ENCODE measurements around the gene XIRP2.

The XIRP2 gene

DNA sequence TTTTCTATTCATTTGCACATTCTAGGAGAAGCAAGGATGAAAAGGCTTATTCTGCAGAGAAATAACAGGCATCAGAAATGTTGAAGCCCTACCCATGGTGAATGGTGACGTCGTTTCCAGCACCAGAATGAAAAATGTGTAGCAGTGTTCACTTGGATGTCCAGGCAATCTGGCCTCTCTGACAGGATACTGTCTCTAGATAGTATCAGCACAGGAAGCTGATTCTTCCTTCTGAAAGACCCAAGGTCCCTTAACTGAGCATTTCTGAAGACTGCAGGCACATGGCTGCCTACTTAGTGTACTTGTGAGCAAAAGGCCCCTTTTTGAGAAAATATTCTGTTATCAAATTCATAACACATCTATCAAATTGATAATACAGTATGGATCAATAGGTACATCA, 234.1 kb downstream of the XIRP2 start:
- H3K4me3 ChIP-seq (ENCODE audit: low read length): no peak overlapping the region
- DNase-seq (ENCODE audit: low read depth, low spot score): no peak

DNA sequence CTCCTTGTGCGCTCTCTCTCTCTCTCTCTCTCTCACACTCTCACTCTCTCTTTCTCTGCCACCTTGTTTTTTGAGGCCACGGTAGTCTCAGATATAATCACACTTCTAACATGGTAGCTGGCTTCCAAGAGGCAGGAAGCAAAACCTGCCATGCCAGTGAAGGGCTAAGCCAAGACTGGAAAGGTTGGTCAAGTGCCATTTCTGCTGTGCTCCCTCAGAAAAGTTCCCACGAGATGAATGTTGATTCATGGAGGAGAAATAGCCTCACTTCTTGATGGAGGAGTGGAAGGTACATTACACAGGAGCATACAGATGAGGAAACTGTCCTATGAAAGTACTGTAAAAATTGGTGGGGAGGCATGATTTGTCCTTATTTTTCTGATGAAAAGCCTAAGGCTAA, 237.9 kb downstream of the XIRP2 start:
- no peak for DNase-seq (ENCODE audit: low read depth, low spot score)
- no peak overlapping the region for H3K4me3 ChIP-seq (ENCODE audit: low read length)

GRCh38 chr2:167127135-167127534, 238.9 kb downstream of the XIRP2 start:
- H3K4me3 ChIP-seq (ENCODE audit: low read length): no peak overlapping the region
- DNase-seq (ENCODE audit: low read depth, low spot score): peak; percentile 57

GRCh38 chr2:167128130-167128529, 239.8 kb downstream of the XIRP2 start:
- DNase-seq (ENCODE audit: low read depth, low spot score): no peak
- H3K4me3 ChIP-seq (ENCODE audit: low read length): no peak overlapping the region

- no peak for DNase-seq (ENCODE audit: low read depth, low spot score)
- no peak overlapping the region for H3K4me3 ChIP-seq (ENCODE audit: low read length)
Observed at GRCh38 chr2:167132066-167132465, 243.8 kb downstream of the XIRP2 start.

GRCh38 chr2:167132906-167133555, 244.8 kb downstream of the XIRP2 start:
- H3K4me3 ChIP-seq (ENCODE audit: low read length): no peak overlapping the region
- peak; percentile 34 for DNase-seq (ENCODE audit: low read depth, low spot score)

- H3K4me3 ChIP-seq (ENCODE audit: low read length): no peak overlapping the region
- no peak for DNase-seq (ENCODE audit: low read depth, low spot score)
Observed at GRCh38 chr2:167133614-167134013, 245.3 kb downstream of the XIRP2 start.

- no peak for DNase-seq (ENCODE audit: low read depth, low spot score)
- no peak overlapping the region for H3K4me3 ChIP-seq (ENCODE audit: low read length)
Observed at GRCh38 chr2:167134381-167135072, 246.2 kb downstream of the XIRP2 start.

DNA sequence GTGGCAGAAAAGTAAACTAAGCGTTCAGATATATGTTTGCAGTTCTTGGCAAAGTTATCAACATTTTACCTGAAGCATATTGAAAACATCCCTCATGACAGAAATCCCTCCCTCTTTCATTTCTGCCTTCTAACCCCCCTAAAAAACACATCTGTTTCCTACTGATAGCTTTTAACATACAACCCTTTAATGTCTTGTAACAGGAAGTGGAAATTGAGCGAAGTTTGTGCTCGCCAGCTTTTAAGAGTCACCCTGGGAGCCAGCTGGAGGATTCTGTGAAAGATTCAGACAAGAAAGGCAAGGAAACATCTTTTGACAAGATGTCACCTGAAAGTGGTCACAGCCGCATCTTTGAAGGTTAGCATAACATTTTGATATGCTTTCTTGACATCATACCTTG, 247.4 kb downstream of the XIRP2 start:
- H3K4me3 ChIP-seq (ENCODE audit: low read length): no peak overlapping the region
- DNase-seq (ENCODE audit: low read depth, low spot score): peak; percentile 98

- no peak for DNase-seq (ENCODE audit: low read depth, low spot score)
- no peak overlapping the region for H3K4me3 ChIP-seq (ENCODE audit: low read length)
Observed at GRCh38 chr2:167136879-167137596, 248.8 kb downstream of the XIRP2 start.

- H3K4me3 ChIP-seq (ENCODE audit: low read length): no peak overlapping the region
- DNase-seq (ENCODE audit: low read depth, low spot score): no peak
Observed at GRCh38 chr2:167140330-167140729, 252.1 kb downstream of the XIRP2 start.

- no peak overlapping the region for H3K4me3 ChIP-seq (ENCODE audit: low read length)
- no peak for DNase-seq (ENCODE audit: low read depth, low spot score)
Observed at GRCh38 chr2:167140767-167141166, 252.5 kb downstream of the XIRP2 start.

DNA sequence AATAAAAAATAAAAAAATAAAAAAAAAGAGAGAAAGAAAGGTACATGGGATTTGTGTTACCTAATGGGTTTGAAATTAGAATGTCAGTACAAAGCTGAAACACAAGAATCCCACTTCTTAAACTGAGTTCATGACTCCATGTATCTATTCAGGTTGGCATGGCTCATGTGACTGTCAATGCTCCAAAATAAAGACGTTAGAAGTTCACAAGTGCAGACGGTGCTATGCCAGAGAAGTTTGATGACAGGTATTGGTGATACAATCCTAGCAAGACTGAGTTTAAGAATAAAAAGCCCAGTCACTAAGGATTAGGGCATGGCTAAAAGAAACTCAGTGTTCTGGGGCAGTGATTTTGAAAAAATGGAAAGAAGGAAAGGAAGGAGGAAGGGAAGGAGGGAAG, 254.3 kb downstream of the XIRP2 start:
- no peak overlapping the region for H3K4me3 ChIP-seq (ENCODE audit: low read length)
- DNase-seq (ENCODE audit: low read depth, low spot score): no peak

DNA sequence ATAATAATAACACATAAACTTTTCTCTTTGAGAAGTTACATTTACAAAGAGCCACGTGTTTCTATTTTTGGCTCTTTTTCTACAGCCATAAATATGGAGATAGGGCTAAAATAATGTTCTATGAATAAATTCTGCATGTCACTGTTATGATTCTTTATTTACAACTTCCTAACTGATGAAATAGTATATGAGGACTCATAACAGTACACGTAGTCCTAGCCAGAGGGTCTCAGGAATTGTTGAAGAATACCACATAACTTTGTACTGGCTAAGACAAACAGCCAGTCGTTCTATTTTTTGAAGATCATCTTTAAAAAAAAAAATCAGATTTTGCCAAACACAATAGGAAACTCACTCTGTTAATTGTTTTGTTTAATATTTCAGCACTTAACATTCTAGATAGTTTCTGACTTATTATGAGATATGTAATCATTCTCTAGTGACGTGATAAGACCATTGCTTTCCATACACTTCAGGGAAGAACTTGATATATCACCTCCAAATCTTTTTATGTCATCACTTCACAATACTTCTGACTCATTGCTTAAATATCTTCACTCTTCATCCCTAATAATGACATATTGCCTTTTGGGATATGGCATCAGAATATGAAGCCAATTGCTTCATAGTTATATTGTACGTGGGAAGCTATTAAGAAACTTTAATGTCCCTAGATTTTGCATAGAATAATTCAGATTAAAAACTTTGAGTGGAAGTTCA, 256.1 kb downstream of the XIRP2 start:
- DNase-seq (ENCODE audit: low read depth, low spot score): no peak

GRCh38 chr2:167147271-167147941, 259.1 kb downstream of the XIRP2 start:
- DNase-seq (ENCODE audit: low read depth, low spot score): no peak
- H3K4me3 ChIP-seq (ENCODE audit: low read length): no peak overlapping the region

More for the DNA sequence above, 256.1 kb downstream of the XIRP2 start:
- H3K4me3 ChIP-seq (ENCODE audit: low read length): no peak overlapping the region

DNA sequence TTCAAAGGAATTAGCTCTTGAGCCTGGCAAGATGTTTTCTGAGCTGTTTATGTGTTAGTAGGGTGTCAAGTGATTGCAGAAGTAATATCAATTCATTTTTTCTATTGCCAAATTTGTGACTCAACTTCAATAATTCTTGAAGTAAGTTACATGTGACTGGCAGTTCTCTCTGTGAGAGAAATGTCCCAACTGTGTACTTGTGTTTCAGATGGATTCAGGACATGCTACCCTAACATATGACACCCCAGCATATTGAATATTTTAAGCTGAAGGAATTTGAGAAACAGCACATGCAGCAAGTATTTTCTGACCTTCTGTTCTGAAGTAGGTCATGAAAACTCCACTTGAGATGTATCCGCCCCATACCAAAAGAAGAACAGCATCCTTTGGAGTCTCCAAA, 263.6 kb downstream of the XIRP2 start:
- no peak overlapping the region for H3K4me3 ChIP-seq (ENCODE audit: low read length)
- no peak for DNase-seq (ENCODE audit: low read depth, low spot score)

- H3K4me3 ChIP-seq (ENCODE audit: low read length): no peak overlapping the region
- no peak for DNase-seq (ENCODE audit: low read depth, low spot score)
Observed at GRCh38 chr2:167157523-167157922, 269.2 kb downstream of the XIRP2 start.

- no peak overlapping the region for H3K4me3 ChIP-seq (ENCODE audit: low read length)
- no peak for DNase-seq (ENCODE audit: low read depth, low spot score)
Observed at GRCh38 chr2:167177196-167177595, 288.9 kb downstream of the XIRP2 start.

DNA sequence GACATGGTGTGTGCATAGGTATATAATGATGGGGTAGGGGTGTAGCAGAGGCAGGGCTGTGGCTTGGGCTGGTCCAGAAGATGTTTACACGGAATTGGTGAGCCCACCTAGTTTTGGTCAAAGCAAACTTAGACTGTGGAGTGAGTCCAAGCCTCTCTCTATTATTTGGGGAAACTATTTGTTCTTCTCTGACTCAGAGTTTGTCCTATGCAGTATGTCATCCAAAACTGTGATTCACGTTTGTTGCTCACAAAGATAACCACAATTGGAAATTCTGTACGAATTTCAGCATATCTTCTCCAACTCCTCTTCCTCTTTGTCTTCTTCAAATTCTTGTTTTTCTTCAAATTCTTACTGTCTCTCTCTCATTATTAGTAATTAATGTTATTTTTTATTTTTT, 292.9 kb downstream of the XIRP2 start:
- H3K4me3 ChIP-seq (ENCODE audit: low read length): no peak overlapping the region
- DNase-seq (ENCODE audit: low read depth, low spot score): no peak

Measured in Jurkat, Clone E6-1 (cell line).